Measurements from ENCODE around the gene LMX1A. TPM values are rescaled to one million over a fixed set of nuclear protein-coding genes. Genes with fewer than 3 reads are reported as not detected.

LMX1A gene
- total and polyA plus RNA-seq, 2 donors from 2014 or later: not detected

DNA sequence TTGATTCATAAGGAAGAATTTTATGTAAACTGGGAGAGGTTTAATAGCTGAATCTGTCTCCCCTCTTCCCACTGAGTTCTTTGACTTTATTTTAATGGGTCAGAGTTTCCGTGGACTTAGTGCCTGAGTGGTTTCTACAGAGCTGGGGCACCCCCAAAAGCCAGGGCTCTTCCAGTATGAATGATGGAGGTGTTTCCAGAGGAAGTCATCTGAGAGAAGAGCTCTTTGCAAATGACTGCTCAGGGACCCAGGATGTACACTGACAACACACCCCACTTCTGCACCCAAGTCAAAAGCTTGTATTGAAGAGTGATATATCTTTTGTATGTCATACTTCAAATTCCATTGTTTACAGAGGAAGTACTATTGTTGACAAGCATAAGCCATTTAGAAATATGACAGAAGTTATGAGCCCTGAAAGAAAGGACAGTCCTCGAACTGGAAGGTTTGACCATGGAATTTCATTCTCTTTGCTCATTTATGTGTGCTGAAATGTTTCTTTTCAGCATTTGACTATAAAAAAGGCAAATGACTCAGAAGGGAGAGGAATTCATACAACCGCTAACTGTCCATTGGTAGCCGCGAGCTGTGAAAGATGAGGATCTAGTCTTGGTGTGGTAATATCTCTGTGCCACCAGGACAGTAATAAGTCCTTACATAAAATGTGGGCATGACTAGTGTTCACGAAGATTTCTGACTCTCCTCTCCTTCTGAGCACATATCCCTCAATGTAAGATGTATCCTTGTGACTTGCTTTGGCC lies 25.4 kb upstream of the LMX1A start:
- intact Hi-C loops (cut with DNase I): no loop called here
- DNase-seq: no peak
- no peak for FAIRE-seq

DNA sequence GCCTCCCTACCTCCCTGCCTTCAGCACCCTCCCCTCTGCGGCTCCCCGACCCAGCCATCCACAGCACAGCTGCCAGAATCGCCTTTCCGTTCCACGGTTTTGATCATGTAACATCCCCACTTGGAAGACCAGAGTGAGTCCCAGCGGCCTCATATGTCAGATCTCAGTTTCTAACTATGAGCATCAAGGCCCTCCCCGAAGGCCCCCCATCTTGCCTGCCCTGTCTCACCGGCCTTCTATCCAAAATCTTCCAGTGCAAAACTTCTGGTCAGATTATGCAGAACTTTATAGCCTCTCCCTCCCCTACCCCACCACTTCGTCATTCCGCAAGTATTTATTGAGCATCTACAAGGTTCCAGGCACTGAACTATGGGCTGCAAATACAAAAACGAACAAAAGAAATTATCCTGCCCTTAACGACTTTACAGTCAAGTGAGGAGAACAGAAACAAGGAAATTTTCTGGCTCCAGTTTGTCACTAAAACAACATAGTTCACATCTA lies 20.3 kb upstream of the LMX1A start:
- Histone ChIP-seq H3K36me3 (ENCODE audit: control insufficient read depth in 2 of 3, insufficient read depth in 3 of 3, low read length in 3 of 3) (no peaks in the 10 kb centered on the region), H3K9me3 (ENCODE audit: control insufficient read depth in 2 of 3, insufficient read depth in 1 of 3, low read length in 3 of 3) (no peaks in the 10 kb centered on the region), H3K4me1 (ENCODE audit: control insufficient read depth in 2 of 3, insufficient read depth in 2 of 3, low read depth in 1 of 3, low read length in 3 of 3) (no peaks in the 10 kb centered on the region), H3K27me3 (ENCODE audit: control insufficient read depth, insufficient read depth, low read length) (no peaks in the 10 kb centered on the region), H3K9ac (ENCODE audit: low read length in 3 of 3) (no peak overlapping the region), H3K27ac (ENCODE audit: low read depth in 2 of 2, low read length in 2 of 2) (peak overlapping the region in 1 of 2 donors; percentile 59), H3K4me3 (ENCODE audit: low read length in 3 of 3) (peak overlapping the region; percentile 21 to 50 (median 50))
- intact Hi-C loops (cut with DNase I): no loop called here
- FAIRE-seq: no peak
- peak in 1 of 5 donors; percentile 3 for DNase-seq
- TF ChIP-seq, protein P1, sequence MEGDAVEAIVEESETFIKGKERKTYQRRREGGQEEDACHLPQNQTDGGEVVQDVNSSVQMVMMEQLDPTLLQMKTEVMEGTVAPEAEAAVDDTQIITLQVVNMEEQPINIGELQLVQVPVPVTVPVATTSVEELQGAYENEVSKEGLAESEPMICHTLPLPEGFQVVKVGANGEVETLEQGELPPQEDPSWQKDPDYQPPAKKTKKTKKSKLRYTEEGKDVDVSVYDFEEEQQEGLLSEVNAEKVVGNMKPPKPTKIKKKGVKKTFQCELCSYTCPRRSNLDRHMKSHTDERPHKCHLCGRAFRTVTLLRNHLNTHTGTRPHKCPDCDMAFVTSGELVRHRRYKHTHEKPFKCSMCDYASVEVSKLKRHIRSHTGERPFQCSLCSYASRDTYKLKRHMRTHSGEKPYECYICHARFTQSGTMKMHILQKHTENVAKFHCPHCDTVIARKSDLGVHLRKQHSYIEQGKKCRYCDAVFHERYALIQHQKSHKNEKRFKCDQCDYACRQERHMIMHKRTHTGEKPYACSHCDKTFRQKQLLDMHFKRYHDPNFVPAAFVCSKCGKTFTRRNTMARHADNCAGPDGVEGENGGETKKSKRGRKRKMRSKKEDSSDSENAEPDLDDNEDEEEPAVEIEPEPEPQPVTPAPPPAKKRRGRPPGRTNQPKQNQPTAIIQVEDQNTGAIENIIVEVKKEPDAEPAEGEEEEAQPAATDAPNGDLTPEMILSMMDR (IDR thresholded peaks at IDR 0.05; ENCODE audit: borderline replicate concordance, extremely low read depth, insufficient read depth): no peak

More for the DNA sequence above, 25.4 kb upstream of the LMX1A start:
- no peak overlapping the region for H3K4me3 ChIP-seq (ENCODE audit: low read length in 3 of 3)
- no peaks in the 10 kb centered on the region for H3K4me1 ChIP-seq (ENCODE audit: control insufficient read depth in 2 of 3, insufficient read depth in 2 of 3, low read depth in 1 of 3, low read length in 3 of 3)
- no peak overlapping the region for H3K27ac ChIP-seq (ENCODE audit: low read depth in 2 of 2, low read length in 2 of 2)
- H3K36me3 ChIP-seq (ENCODE audit: control insufficient read depth in 2 of 3, insufficient read depth in 3 of 3, low read length in 3 of 3): no peaks in the 10 kb centered on the region
- TF ChIP-seq, protein P1 (IDR thresholded peaks at IDR 0.05; ENCODE audit: borderline replicate concordance, extremely low read depth, insufficient read depth): no peak
- no peaks in the 10 kb centered on the region for H3K9me3 ChIP-seq (ENCODE audit: control insufficient read depth in 2 of 3, insufficient read depth in 1 of 3, low read length in 3 of 3)
- no peaks in the 10 kb centered on the region for H3K27me3 ChIP-seq (ENCODE audit: control insufficient read depth, insufficient read depth, low read length)
- H3K9ac ChIP-seq (ENCODE audit: low read length in 3 of 3): no peak overlapping the region

DNA sequence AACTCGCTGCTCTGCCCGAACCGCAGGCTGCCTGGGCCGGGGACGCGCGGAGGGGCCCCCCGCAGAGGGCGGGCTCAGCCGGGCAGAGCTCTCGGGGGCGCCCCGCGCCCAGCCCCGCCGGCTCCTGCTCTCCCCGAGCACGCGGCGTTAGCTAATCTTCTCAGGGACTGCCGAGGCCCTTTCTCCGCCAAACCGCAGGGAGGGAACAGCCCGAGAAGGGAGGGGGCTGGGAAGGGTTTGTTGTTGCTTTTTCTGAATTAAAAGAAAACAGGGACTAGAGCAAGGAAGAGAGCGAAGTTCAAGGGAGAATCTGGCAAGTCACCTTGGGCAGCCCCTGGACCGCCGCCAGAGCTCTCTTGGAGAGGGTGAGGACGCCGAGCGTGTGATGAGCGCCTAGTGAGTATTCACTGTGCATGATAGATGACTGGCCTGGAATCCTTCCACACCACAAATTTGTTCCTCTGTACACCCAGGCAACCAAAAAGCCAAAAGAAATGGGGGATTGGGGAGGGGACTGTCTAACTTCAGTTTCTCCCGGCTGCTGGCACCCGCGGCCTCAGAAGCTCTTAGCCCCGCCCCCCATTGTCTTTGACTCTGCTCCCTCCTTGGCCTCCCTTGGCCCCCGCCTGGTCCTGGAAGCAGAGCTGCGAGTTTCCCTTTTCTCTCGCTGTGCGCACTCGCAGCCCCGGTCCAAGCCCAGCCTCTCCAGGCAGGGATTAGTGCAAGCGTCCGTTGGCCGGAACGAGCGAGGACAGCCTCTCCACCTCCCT lies 19.7 kb upstream of the LMX1A start:
- DNase-seq (peak; percentile 80 to 92 (median 87)), FAIRE-seq (no peak)
- no peaks in the 10 kb centered on the region for H3K4me1 ChIP-seq (ENCODE audit: control insufficient read depth in 2 of 3, insufficient read depth in 2 of 3, low read depth in 1 of 3, low read length in 3 of 3)
- H3K4me3 ChIP-seq (ENCODE audit: low read length in 3 of 3): peak overlapping the region; percentile 44 to 50 (median 50)
- TF ChIP-seq, protein P1 (IDR thresholded peaks at IDR 0.05; ENCODE audit: borderline replicate concordance, extremely low read depth, insufficient read depth): no peak
- H3K27ac ChIP-seq (ENCODE audit: low read depth in 2 of 2, low read length in 2 of 2): peak overlapping the region; percentile 43 to 59
- H3K36me3 ChIP-seq (ENCODE audit: control insufficient read depth in 2 of 3, insufficient read depth in 3 of 3, low read length in 3 of 3): no peaks in the 10 kb centered on the region
- H3K9me3 ChIP-seq (ENCODE audit: control insufficient read depth in 2 of 3, insufficient read depth in 1 of 3, low read length in 3 of 3): no peaks in the 10 kb centered on the region
- intact Hi-C loops (cut with DNase I): no loop called here
- H3K9ac ChIP-seq (ENCODE audit: low read length in 3 of 3): peak overlapping the region in 2 of 3 donors; percentile 3 to 23
- H3K27me3 ChIP-seq (ENCODE audit: control insufficient read depth, insufficient read depth, low read length): no peaks in the 10 kb centered on the region

Measured in kidney (tissue), 14 donors.